HepG2 (cell line): ENCODE measurements around the gene COX8C.

Source experiments
- ELF4 ChIP-seq: sonication (generic); formaldehyde crosslinking; IDR thresholded peaks from 2 replicates; pipeline ENCODE4 v1.5.0; 2020; ENCODE audit warnings: missing genetic modification reagents, mild to moderate bottlenecking, moderate library complexity, borderline replicate concordance
- POLR2A ChIP-seq, 2 experiments: IDR thresholded peaks; 2 replicates each; pipeline ENCODE4 v1.6.1; 2011; ENCODE audit warnings: low read depth in 2 of 2, low read length in 2 of 2, mild to moderate bottlenecking in 1 of 2, moderate library complexity in 1 of 2; ENCODE audit not compliant: insufficient read depth in 1 of 2
- TF ChIP-seq, protein P1 (sequence below): IDR thresholded peaks from 2 replicates; pipeline ENCODE4 v1.6.1; 2016

DNA sequence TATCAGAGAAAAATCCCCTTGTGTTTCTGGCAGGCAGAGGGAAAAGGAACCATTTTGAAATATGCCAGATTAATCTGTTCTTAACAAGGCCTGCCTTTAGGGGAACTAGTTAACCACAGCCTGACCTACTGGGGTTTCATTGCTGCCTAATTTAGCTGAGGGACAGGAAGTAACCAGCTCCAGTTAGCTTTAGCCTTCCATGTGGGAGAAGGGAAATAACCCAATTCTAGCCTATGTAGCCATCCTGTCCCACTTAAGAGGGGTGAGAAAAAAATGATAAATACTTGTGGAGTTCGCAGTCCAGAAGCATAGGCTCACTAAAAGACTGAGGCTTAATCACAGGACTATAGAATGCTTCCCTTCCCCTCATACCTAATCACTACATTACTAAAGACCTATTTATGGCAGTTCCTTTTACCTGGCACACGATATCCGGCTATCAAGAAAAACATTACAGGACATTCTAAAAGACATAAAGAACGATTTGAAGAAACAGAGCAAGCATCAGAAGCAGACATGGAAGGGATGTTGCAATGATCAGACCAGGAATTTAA is 22.8 kb downstream of the COX8C start:
- no peak for TF ChIP-seq ELF4 (CRISPR knock-in tag)
- TF ChIP-seq, protein P1, sequence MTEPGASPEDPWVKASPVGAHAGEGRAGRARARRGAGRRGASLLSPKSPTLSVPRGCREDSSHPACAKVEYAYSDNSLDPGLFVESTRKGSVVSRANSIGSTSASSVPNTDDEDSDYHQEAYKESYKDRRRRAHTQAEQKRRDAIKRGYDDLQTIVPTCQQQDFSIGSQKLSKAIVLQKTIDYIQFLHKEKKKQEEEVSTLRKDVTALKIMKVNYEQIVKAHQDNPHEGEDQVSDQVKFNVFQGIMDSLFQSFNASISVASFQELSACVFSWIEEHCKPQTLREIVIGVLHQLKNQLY (CRISPR knock-in tag) = no peak
- no peak for TF ChIP-seq POLR2A (IDR thresholded peaks at IDR 0.05; ENCODE audit: insufficient read depth in 1 of 2, low read depth in 2 of 2, low read length in 2 of 2)
